ENCODE measurements around the gene TM9SF1.

Gene TM9SF1

DNA sequence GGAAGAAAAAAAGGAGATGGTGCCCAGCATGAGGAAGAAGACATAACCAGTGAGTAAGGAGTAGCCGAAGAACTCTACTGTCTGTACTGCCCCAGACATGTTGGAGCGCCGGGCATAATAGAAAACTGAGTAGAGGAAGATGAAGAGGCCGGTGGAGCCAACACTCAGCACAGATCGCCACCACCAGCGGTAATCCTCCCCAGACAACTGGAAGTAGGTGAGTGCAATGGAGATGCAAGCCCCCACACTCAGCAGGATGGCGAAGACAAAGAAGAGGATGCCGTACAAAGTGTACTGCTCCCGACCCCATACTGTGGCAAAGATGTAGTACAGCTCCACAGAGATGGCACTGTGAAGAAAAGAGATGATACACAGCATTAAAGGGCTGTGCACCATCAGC lies 5.8 kb downstream of the TM9SF1 start:
- Histone ChIP-seq H3K4me3 (ENCODE audit: low read length) (peak overlapping the region; percentile 87), H3K9me3 (ENCODE audit: control insufficient read depth, low read depth, low read length) (no peaks in the 10 kb centered on the region), H3K4me1 (ENCODE audit: control insufficient read depth, low read depth, low read length) (peaks cover 6% of the 10 kb centered on the region), H3K27ac (ENCODE audit: low read length) (no peak overlapping the region), H3K9ac (ENCODE audit: low read length) (no peak overlapping the region), H3K27me3 (ENCODE audit: control insufficient read depth, insufficient read depth, low read length) (no peaks in the 10 kb centered on the region), H3K36me3 (ENCODE audit: control insufficient read depth, low read depth, low read length) (peaks cover 45% of the 10 kb centered on the region)

DNA sequence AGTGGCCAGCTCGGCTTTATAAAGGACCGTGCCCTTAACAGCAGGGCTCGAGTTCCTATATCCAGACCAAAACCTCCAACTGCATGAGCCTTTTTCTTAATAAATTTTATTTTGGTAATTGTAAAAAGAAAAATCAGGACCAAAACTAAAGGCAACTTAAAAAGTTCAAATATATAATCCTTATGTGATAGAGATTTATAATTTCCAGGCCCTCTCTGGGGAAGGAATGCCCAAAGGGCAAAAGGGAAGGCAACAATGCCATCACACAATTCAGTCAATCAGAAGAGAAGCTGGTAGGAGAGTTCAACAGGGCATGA lies 6.2 kb downstream of the TM9SF1 start:
- Histone ChIP-seq H3K27ac (ENCODE audit: low read length) (no peak overlapping the region), H3K4me1 (ENCODE audit: control insufficient read depth, low read depth, low read length) (peaks cover 6% of the 10 kb centered on the region), H3K4me3 (ENCODE audit: low read length) (peak overlapping the region; percentile 87), H3K9ac (ENCODE audit: low read length) (peak overlapping the region; percentile 33), H3K27me3 (ENCODE audit: control insufficient read depth, insufficient read depth, low read length) (no peaks in the 10 kb centered on the region), H3K36me3 (ENCODE audit: control insufficient read depth, low read depth, low read length) (peaks cover 49% of the 10 kb centered on the region), H3K9me3 (ENCODE audit: control insufficient read depth, low read depth, low read length) (no peaks in the 10 kb centered on the region)

DNA sequence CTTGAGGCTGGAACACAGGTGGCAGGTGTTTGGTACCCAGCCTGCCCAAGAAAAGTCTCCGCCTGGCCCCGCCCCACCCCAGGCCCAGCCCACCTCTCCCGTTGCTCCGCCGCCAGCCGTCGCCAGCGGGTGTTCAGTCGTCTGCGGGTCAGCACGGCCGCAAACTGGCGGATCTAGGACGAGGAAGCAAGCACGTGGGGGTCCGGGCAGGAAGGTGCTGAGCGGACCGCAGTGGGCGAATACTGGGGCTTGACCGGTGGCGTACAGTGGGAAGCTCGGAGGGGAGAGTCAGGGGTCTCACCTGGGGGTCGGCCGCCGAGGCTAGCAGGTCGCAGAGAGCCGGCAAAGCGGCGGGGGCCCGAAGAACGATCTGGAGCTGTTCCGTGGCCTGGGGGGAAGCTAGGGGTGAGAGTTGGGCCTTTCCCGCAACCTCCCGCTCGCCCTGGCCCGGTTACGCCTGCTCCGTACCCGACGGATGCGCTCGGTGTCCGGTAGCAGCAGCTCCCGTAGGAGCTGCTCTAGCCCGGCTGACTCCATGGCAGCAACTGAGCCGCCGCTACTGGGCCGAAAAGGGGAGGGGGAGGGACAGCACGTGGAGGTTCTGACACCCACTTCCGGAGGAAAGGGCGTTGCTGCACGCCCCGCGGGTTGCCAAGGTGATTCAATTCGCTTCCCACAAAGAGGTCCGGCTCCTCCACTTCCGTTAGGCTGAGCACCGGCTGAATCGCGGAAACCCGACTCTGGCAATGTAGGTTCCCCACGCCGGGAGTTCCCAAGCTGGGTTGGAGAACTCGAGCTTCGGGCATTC lies 6.8 kb downstream of the TM9SF1 start, which contains the start of gene IPO4:
Gene IPO4 (minus strand): TSS at position 566 of the 808 bp plus-strand sequence. CDS start 29 bp downstream, at position 537.
- Histone ChIP-seq H3K4me3 (ENCODE audit: low read length) (peak within 1 kb of the TSS; percentile 87), H3K36me3 (ENCODE audit: control insufficient read depth, low read depth, low read length) (peaks cover 53% of the 10 kb centered on the region)

DNA sequence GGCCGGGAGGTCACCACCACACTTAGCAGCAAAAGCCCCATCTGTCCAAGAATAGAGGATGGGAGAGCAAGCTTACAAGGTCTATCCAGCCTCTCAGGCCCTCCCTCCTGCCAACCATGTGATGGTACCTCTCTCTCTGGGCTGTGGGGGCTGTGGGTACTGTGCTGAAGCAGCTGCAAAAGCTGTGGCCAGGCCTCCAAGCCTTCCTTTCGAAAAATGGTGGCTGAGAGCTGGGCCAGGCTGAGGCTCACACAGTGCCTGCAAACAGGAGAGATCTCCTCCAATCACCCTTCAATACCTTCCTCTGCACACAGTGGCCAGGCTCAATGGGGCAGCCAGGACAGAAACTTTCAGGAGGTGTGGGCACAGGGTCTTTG lies 7.7 kb downstream of the TM9SF1 start:
- Histone ChIP-seq H3K27ac (ENCODE audit: low read length) (no peak overlapping the region), H3K4me1 (ENCODE audit: control insufficient read depth, low read depth, low read length) (peaks cover 6% of the 10 kb centered on the region), H3K9ac (ENCODE audit: low read length) (no peak overlapping the region), H3K36me3 (ENCODE audit: control insufficient read depth, low read depth, low read length) (peaks cover 58% of the 10 kb centered on the region), H3K4me3 (ENCODE audit: low read length) (peak overlapping the region; percentile 87), H3K9me3 (ENCODE audit: control insufficient read depth, low read depth, low read length) (no peaks in the 10 kb centered on the region), H3K27me3 (ENCODE audit: control insufficient read depth, insufficient read depth, low read length) (no peaks in the 10 kb centered on the region)

More for the DNA sequence above, 6.8 kb downstream of the TM9SF1 start, which contains the start of gene IPO4:
- no peaks in the 10 kb centered on the region for H3K27me3 ChIP-seq (ENCODE audit: control insufficient read depth, insufficient read depth, low read length)
- H3K27ac ChIP-seq (ENCODE audit: low read length), result peak within 1 kb of the TSS; percentile 37
- peak within 1 kb of the TSS; percentile 77 for H3K9ac ChIP-seq (ENCODE audit: low read length)
- H3K9me3 ChIP-seq (ENCODE audit: control insufficient read depth, low read depth, low read length), result no peaks in the 10 kb centered on the region
- peaks cover 6% of the 10 kb centered on the region for H3K4me1 ChIP-seq (ENCODE audit: control insufficient read depth, low read depth, low read length)

DNA sequence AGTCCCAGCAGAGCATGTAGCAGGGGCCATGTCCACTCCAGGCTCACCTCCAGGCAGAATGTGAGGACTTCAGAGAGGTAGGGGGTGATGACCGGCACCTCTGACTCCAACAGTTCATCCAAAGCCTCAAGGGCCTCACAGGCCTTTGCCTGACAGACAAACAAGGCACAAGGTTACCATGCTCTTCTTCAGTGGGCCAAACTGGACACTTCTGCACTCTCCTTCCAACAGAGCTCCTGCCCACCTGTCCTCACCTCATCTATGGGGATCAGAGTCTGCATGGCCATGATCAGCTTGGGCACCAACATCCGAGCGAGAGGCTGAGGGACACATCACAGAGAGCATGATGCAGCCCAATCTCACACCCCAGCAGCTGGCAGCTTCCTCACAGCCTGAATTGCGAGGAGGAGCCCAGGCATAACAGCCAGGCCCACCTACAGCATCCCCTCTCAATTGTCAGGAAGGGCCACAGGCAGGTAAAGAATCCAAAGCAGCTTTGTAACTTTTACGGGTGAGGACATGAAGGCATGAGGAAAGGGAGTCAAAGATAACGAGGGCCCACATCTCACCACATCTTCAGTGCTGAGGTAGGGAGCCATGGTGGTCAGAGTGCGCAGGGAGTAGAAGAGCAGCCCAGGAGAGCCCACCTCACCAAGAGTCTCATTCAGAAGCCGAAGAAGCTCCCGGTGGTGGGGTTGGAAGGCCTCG lies 8.3 kb downstream of the TM9SF1 start:
- H3K27ac ChIP-seq (ENCODE audit: low read length), result no peak overlapping the region
- H3K4me3 ChIP-seq (ENCODE audit: low read length), result no peak overlapping the region
- H3K4me1 ChIP-seq (ENCODE audit: control insufficient read depth, low read depth, low read length), result peaks cover 6% of the 10 kb centered on the region
- no peaks in the 10 kb centered on the region for H3K27me3 ChIP-seq (ENCODE audit: control insufficient read depth, insufficient read depth, low read length)
- no peak overlapping the region for H3K9ac ChIP-seq (ENCODE audit: low read length)
- H3K36me3 ChIP-seq (ENCODE audit: control insufficient read depth, low read depth, low read length), result peaks cover 58% of the 10 kb centered on the region
- no peaks in the 10 kb centered on the region for H3K9me3 ChIP-seq (ENCODE audit: control insufficient read depth, low read depth, low read length)

DNA sequence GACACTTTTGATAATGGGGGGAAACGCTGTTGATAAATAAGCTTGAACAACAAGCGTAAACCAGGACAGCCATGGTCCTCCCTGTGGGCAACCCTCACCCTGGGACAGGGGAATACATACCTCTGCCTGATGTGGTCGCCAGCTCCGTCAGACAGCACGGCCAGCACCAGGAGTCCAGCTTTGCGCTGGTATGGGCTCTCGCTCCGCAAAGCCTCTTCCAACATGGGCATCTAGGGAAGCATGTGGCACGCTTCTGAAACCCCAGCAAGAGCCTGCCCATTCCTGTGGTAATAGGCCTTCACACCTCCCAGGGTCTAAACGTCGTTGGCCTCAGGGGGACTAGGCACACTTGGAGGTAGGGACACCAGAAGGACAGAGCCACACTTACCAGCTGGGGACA lies 9.5 kb downstream of the TM9SF1 start:
- Histone ChIP-seq H3K9ac (ENCODE audit: low read length) (no peak overlapping the region), H3K4me1 (ENCODE audit: control insufficient read depth, low read depth, low read length) (peaks cover 6% of the 10 kb centered on the region), H3K4me3 (ENCODE audit: low read length) (no peak overlapping the region), H3K27ac (ENCODE audit: low read length) (no peak overlapping the region), H3K9me3 (ENCODE audit: control insufficient read depth, low read depth, low read length) (no peaks in the 10 kb centered on the region), H3K36me3 (ENCODE audit: control insufficient read depth, low read depth, low read length) (peaks cover 65% of the 10 kb centered on the region), H3K27me3 (ENCODE audit: control insufficient read depth, insufficient read depth, low read length) (no peaks in the 10 kb centered on the region)

DNA sequence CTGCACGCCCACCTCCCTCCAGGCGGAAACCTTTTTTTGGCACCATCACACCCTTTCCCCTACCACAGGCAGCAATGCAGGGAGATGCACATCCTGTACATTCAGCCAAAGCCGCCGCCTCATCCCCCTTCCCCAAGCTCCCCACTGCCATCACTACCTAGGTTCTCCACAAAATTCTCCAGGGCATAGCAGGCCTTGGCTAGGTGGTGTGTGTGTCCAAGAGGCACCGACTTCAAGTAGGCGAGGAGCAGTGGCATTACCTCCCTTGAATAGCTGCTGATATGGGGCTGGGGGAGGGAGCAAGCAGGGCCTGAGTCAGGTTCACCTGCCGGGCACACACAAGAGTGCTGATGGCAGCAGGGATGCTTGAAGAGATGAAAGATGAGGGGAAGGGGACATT lies 10.2 kb downstream of the TM9SF1 start:
- H3K36me3 ChIP-seq (ENCODE audit: control insufficient read depth, low read depth, low read length), result peaks cover 71% of the 10 kb centered on the region
- no peak overlapping the region for H3K9ac ChIP-seq (ENCODE audit: low read length)

DNA sequence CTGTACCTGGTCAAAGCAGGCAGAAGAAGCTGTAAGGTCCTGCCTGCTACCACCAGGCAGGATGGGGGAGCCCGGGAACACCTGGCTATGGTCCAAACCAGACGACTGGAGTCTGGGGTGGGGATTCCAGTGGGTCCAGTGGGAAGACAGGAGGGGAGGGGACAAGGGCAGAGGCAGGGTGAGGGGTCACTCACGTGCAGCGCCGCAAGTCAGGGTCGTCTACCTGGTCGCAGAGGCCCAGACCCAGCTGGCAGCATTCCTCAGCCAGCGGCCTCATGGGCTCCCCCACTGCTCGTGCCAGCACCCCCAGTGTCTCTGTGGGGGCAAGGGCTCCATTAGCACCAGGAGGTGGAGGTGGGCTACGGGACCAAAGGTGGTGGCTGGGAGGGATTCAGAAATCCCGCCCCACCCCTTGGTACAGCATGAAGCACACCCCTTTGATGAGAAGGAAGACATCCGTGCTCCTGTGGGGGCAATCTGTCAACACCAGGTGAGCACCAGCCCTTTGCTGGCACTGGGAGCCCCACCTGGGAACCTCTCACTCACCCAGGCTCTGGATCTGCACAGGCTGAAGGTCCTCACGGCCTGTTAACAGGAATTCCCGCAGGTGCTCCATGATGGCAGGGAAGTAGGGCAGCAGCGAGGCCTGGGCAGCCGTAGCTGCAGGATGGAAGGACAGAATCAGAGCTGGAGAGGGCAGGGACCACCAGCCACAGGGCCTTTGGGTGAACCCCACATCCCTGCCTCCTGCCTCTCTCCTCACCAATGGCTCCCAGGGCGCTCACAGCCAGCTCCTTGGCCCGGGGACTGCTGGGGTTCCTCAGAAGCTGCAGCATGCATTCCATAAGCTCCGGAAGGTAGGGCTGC lies 10.9 kb downstream of the TM9SF1 start:
- H3K9ac ChIP-seq (ENCODE audit: low read length), result no peak overlapping the region
- no peak overlapping the region for H3K4me3 ChIP-seq (ENCODE audit: low read length)
- H3K36me3 ChIP-seq (ENCODE audit: control insufficient read depth, low read depth, low read length), result peaks cover 77% of the 10 kb centered on the region
- no peaks in the 10 kb centered on the region for H3K9me3 ChIP-seq (ENCODE audit: control insufficient read depth, low read depth, low read length)
- H3K4me1 ChIP-seq (ENCODE audit: control insufficient read depth, low read depth, low read length), result peaks cover 6% of the 10 kb centered on the region
- no peaks in the 10 kb centered on the region for H3K27me3 ChIP-seq (ENCODE audit: control insufficient read depth, insufficient read depth, low read length)
- H3K27ac ChIP-seq (ENCODE audit: low read length), result no peak overlapping the region

More for the DNA sequence above, 10.2 kb downstream of the TM9SF1 start:
- Histone ChIP-seq H3K27ac (ENCODE audit: low read length) (no peak overlapping the region), H3K4me3 (ENCODE audit: low read length) (no peak overlapping the region), H3K27me3 (ENCODE audit: control insufficient read depth, insufficient read depth, low read length) (no peaks in the 10 kb centered on the region), H3K4me1 (ENCODE audit: control insufficient read depth, low read depth, low read length) (peaks cover 6% of the 10 kb centered on the region), H3K9me3 (ENCODE audit: control insufficient read depth, low read depth, low read length) (no peaks in the 10 kb centered on the region)

DNA sequence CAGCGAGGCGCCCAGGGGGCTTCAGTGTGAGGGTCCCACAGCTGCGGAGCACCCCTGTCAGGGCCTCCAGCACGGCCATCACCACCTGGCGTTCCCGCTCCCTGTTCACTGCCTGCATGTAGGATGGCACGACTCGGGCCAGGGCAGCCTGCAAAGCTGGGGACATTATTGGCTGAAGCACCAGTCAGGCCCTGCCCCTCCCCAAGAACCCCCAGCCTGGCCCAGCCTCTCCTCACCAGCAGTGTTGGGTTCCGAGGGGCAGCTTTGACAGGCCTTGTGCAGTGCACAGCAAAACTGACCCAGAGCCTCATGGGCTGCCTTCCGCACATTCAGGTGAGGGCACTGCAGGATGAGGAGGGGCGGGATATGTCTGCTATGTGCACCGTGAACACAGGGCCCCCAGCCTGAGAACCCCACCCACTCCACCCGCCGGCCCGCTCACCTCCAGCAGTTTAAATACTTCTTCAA lies 12.2 kb downstream of the TM9SF1 start:
- no peak overlapping the region for H3K4me3 ChIP-seq (ENCODE audit: low read length)
- peaks cover 89% of the 10 kb centered on the region for H3K36me3 ChIP-seq (ENCODE audit: control insufficient read depth, low read depth, low read length)
- no peak overlapping the region for H3K9ac ChIP-seq (ENCODE audit: low read length)
- H3K4me1 ChIP-seq (ENCODE audit: control insufficient read depth, low read depth, low read length), result peaks cover 6% of the 10 kb centered on the region
- H3K27ac ChIP-seq (ENCODE audit: low read length), result no peak overlapping the region
- no peaks in the 10 kb centered on the region for H3K27me3 ChIP-seq (ENCODE audit: control insufficient read depth, insufficient read depth, low read length)
- H3K9me3 ChIP-seq (ENCODE audit: control insufficient read depth, low read depth, low read length), result no peaks in the 10 kb centered on the region

DNA sequence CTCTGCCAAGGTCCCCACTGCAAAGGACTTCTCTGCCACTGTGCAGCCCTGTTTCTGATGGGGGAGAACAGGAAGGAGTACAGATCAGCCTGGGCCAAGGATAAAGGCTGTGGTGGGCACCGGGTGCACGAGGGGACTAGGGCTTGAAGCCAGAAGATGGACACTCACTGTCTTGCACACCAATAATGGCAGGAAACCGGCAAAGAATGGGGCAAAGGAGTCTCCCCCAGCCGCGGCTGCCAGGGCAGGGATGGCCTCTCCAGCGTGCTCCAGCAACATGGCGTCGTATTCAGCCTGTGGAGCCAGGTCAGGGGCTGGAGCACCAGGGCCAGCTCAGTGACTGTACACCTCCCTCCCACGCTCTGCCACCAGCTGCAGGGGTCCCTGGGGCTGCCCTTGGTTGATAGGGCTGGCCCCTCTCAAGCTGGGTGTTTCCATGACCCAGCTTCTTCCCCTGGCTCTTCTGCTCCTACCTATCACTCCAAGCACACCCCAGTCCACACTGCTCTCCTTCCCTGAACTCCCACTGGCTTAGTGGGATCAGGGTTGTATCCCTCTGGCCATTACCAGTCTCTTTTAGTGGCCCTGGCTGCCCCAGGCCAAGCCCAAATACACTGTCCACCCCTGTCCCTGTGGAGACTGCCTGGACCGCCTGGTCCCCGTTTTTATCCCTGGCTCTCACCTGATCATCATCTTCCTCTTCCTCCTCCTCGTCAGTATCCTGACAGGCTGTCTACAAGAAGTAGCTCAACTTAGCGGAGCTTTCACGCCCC lies 12.9 kb downstream of the TM9SF1 start:
- Histone ChIP-seq H3K36me3 (ENCODE audit: control insufficient read depth, low read depth, low read length) (peaks cover 93% of the 10 kb centered on the region), H3K9me3 (ENCODE audit: control insufficient read depth, low read depth, low read length) (no peaks in the 10 kb centered on the region), H3K27ac (ENCODE audit: low read length) (no peak overlapping the region), H3K9ac (ENCODE audit: low read length) (no peak overlapping the region), H3K4me1 (ENCODE audit: control insufficient read depth, low read depth, low read length) (no peaks in the 10 kb centered on the region), H3K27me3 (ENCODE audit: control insufficient read depth, insufficient read depth, low read length) (no peaks in the 10 kb centered on the region), H3K4me3 (ENCODE audit: low read length) (no peak overlapping the region)

All from iPS-18a (cell line).